Transverse colon (tissue), 4 donors: ENCODE measurements around the gene TTLL9. TPM values are rescaled to one million over a fixed set of nuclear protein-coding genes. Genes with fewer than 3 reads are reported as not detected.

Experiments
- DNase-seq: peaks from one replicate; pipeline ENCODE4 v3.0.0-alpha.2; 2019
- H3K27ac ChIP-seq, 4 donors: fragments of 200-600 bp; sonication (generic); 2 replicates each; pipeline ENCODE4 v1.5.1; 2016 to 2018; ENCODE audit warnings: inconsistent platforms in 4 of 4
- H3K27me3 ChIP-seq: fragments of 200-600 bp; sonication (generic); 2 replicates; pipeline ENCODE4 v1.5.1; 2017; ENCODE audit warnings: inconsistent platforms
- H3K36me3 ChIP-seq, 4 donors: fragments of 200-600 bp; sonication (generic); 2 replicates each; pipeline ENCODE4 v1.5.1; 2017 to 2019; ENCODE audit warnings: inconsistent platforms in 4 of 4
- H3K4me1 ChIP-seq, 4 donors: fragments of 200-600 bp; sonication (generic); 2 replicates each; pipeline ENCODE4 v1.5.1; 2017 to 2020; ENCODE audit warnings: inconsistent platforms in 4 of 4
- H3K4me3 ChIP-seq, 4 donors: fragments of 200-600 bp; sonication (generic); 1 replicate in 1 of 4; 2 replicates in 3 of 4; pipeline versions ENCODE4 v1.5.1 to v1.6.1; 2017 to 2019; ENCODE audit warnings: inconsistent platforms in 4 of 4
- H3K9me3 ChIP-seq, 2 donors: fragments of 200-600 bp; sonication (generic); 2 replicates each; pipeline ENCODE4 v1.5.1; 2017 to 2019; ENCODE audit warnings: inconsistent platforms in 2 of 2
- CTCF ChIP-seq, 5 experiments: fragments of 200-600 bp in 3 of 5; fragments of 450-650 bp in 2 of 5; sonication (generic) in 3 of 5; IDR thresholded peaks; 1 replicate in 2 of 5; 2 replicates in 3 of 5; pipeline ENCODE4 v1.5.1; 2016 to 2017; ENCODE audit warnings: antibody characterized with exemption in 5 of 5, inconsistent platforms in 3 of 5, mild to moderate bottlenecking in 2 of 5, moderate library complexity in 1 of 5
- EP300 ChIP-seq: sonication (generic); formaldehyde crosslinking; IDR thresholded peaks from one replicate; pipeline ENCODE4 v1.6.1; 2017; ENCODE audit warnings: antibody characterized with exemption, low read depth
- POLR2A ChIP-seq: fragments of 450-650 bp; IDR thresholded peaks from one replicate; pipeline ENCODE4 v1.6.1; 2016; ENCODE audit warnings: antibody characterized with exemption, mild to moderate bottlenecking, moderate library complexity
- POLR2AphosphoS5 ChIP-seq, 3 donors: sonication (generic); formaldehyde crosslinking; IDR thresholded peaks; one replicate each; pipeline ENCODE4 v1.6.1; 2016; ENCODE audit warnings: antibody characterized with exemption in 3 of 3
- WGBS, 2 donors: methylation state at CpG; one replicate each; pipeline ENCODE4 v1.1.5; 2018; ENCODE audit warnings: low coverage in 1 of 2; 5-methylcytosine and 5-hydroxymethylcytosine counted together
- in situ Hi-C, 4 donors: fragments of 200-750 bp; cut with MboI; loops; one replicate each; pipeline versions ENCODE4 v1.15.0 to v1.15.1; 2017; ENCODE audit warnings: low sequenced_read_pairs in 3 of 4, low pct_ligation_motif_present in 1 of 4, low pct_unique_long_range_greater_than_20kb in 1 of 4
- intact Hi-C: fragments of 100-400 bp; cut with DNase I; formaldehyde crosslinking; loops from one replicate; pipeline ENCODE4 v1.15.1; 2023; ENCODE audit warnings: low total_unique reads
- total RNA-seq, 4 donors: library from RNA; depleted of rRNA; stranded (reverse); fragments of >200 nt; gene quantifications; one replicate each; pipeline ENCODE4 v1.1.0, GENCODE V29; 2016

TTLL9 gene
- total RNA-seq, 4 donors from 2014 or later: not detected

GRCh38 chr20:31823360-31824124 lies 46.9 kb upstream of the TTLL9 start:
- intact Hi-C loops (loop anchor here (10.0 kb wide), 1 partner anchor 211 kb away; no protein-coding TSS in a partner anchor), in situ Hi-C loops (no loop called here)
- no peak for DNase-seq
- no peak overlapping the region for H3K27ac ChIP-seq
- H3K9me3 ChIP-seq: no peaks in the 10 kb centered on the region
- no peak for TF ChIP-seq CTCF (IDR thresholded peaks at IDR 0.05)
- no peak for TF ChIP-seq POLR2AphosphoS5 (IDR thresholded peaks at IDR 0.05)
- no peak for TF ChIP-seq EP300
- TF ChIP-seq POLR2A: no peak
- no peaks in the 10 kb centered on the region for H3K36me3 ChIP-seq
- peaks cover 0 to 9% (median 4%) of the 10 kb centered on the region in 4 donors for H3K4me1 ChIP-seq
- 66% methylated on average over 14 of the region's 14 CpGs; no CpG with 5 or more reads in 1 of the 2 donors for WGBS, 2 donors
- H3K4me3 ChIP-seq: no peak overlapping the region
- no peaks in the 10 kb centered on the region for H3K27me3 ChIP-seq

GRCh38 chr20:31824125-31824485 lies 46.3 kb upstream of the TTLL9 start:
- TF ChIP-seq POLR2A: no peak
- TF ChIP-seq CTCF (IDR thresholded peaks at IDR 0.05): no peak
- TF ChIP-seq POLR2AphosphoS5 (IDR thresholded peaks at IDR 0.05): no peak
- TF ChIP-seq EP300: no peak
- in situ Hi-C loops (no loop called here), intact Hi-C loops (loop anchor here (10.0 kb wide), 1 partner anchor 211 kb away; no protein-coding TSS in a partner anchor)
- no peaks in the 10 kb centered on the region for H3K9me3 ChIP-seq
- H3K4me1 ChIP-seq: peaks cover 0 to 9% (median 4%) of the 10 kb centered on the region in 4 donors
- no peaks in the 10 kb centered on the region for H3K27me3 ChIP-seq
- H3K4me3 ChIP-seq: no peak overlapping the region
- WGBS, 2 donors: 88% methylated on average over 4 of the region's 4 CpGs; no CpG with 5 or more reads in 1 of the 2 donors
- no peak for DNase-seq
- H3K36me3 ChIP-seq: no peaks in the 10 kb centered on the region
- no peak overlapping the region for H3K27ac ChIP-seq

GRCh38 chr20:31824554-31825313 lies 45.7 kb upstream of the TTLL9 start:
- WGBS, 2 donors: 71 to 76% methylated on average over 3 to 14 of the region's 14 CpGs
- Histone ChIP-seq H3K4me1 (peaks cover 0 to 9% (median 4%) of the 10 kb centered on the region in 4 donors), H3K36me3 (no peaks in the 10 kb centered on the region), H3K27ac (no peak overlapping the region), H3K9me3 (no peaks in the 10 kb centered on the region), H3K4me3 (no peak overlapping the region), H3K27me3 (no peaks in the 10 kb centered on the region)
- intact Hi-C loops (loop anchor here (10.0 kb wide), 1 partner anchor 210 kb away; no protein-coding TSS in a partner anchor), in situ Hi-C loops (no loop called here)
- TF ChIP-seq POLR2A (no peak), POLR2AphosphoS5 (IDR thresholded peaks at IDR 0.05) (no peak), EP300 (no peak), CTCF (IDR thresholded peaks at IDR 0.05) (no peak)
- DNase-seq: no peak

- Histone ChIP-seq H3K9me3 (no peaks in the 10 kb centered on the region), H3K4me1 (peaks cover 0 to 9% (median 4%) of the 10 kb centered on the region in 4 donors), H3K27me3 (no peaks in the 10 kb centered on the region), H3K36me3 (no peaks in the 10 kb centered on the region), H3K4me3 (no peak overlapping the region), H3K27ac (no peak overlapping the region)
- DNase-seq: no peak
- intact Hi-C loops (loop anchor here (10.0 kb wide), 1 partner anchor 209 kb away; no protein-coding TSS in a partner anchor), in situ Hi-C loops (no loop called here)
- TF ChIP-seq POLR2A: no peak
- TF ChIP-seq POLR2AphosphoS5 (IDR thresholded peaks at IDR 0.05): no peak
- no peak for TF ChIP-seq CTCF (IDR thresholded peaks at IDR 0.05)
- TF ChIP-seq EP300: no peak
- WGBS, 2 donors: 90 to 100% methylated on average over 1 to 5 of the region's 5 CpGs
Measured at GRCh38 chr20:31826074-31826473, 44.4 kb upstream of the TTLL9 start.
